GM12878 (cell line): ENCODE results near the gene TSHZ1. TPM values are rescaled to one million over a fixed set of nuclear protein-coding genes. Genes with fewer than 3 reads are reported as not detected.

Experiments
- ATAC-seq: fragments of 200-7000 bp; cut with Tn5 transposase; 3 replicates; pipeline ENCODE4 v1.9.1; 2020; ENCODE audit warnings: mild to moderate bottlenecking, moderate library complexity
- BruUV-seq: library from RNA; stranded (reverse); fragments of 400-500 nt; replicated peaks from 2 replicates; lab custom pipeline; 2021; lab: Mats Ljungman, UMichigan
- CTCF ChIA-PET: fragments of 300-600 bp; sonication (Branson Sonifier 250); formaldehyde crosslinking; extraction: SDS; loops from one replicate; lab custom pipeline; 2021; ENCODE audit warnings: inconsistent platforms; lab: Yijun Ruan, JAX
- POLR2A ChIA-PET: fragments of 350-600 bp; formaldehyde crosslinking; extraction: SDS; loops from one replicate; lab custom pipeline; 2021; ENCODE audit warnings: inconsistent platforms; lab: Charles Lee
- RAD21 ChIA-PET: fragments of 300-600 bp; sonication (Branson Sonifier 250); formaldehyde crosslinking; loops from one replicate; lab custom pipeline; 2023; ENCODE audit warnings: antibody characterized with exemption; ENCODE audit not compliant: unreplicated experiment; lab: Charles Lee
- SMC1A ChIA-PET: fragments of 300-600 bp; sonication (Branson Sonifier 250); formaldehyde crosslinking; loops from one replicate; lab custom pipeline; 2023; ENCODE audit not compliant: unreplicated experiment, uncharacterized antibody; lab: Charles Lee
- DNase-seq: peaks from one replicate; pipeline ENCODE4 v3.0.0-alpha.2; 2011; ENCODE audit warnings: low read depth, low spot score
- FAIRE-seq: peaks from 3 replicates; lab custom pipeline; 2011; peaks lifted over from hg19 to GRCh38; lab: Jason Lieb, UNC
- H2AFZ ChIP-seq: 2 replicates; pipeline ENCODE4 v1.6.0; 2011; ENCODE audit warnings: low read depth, low read length, control low read depth; ENCODE audit not compliant: control insufficient read depth
- H3K27ac ChIP-seq: 2 replicates; pipeline ENCODE4 v1.5.1; 2011; ENCODE audit warnings: control low read depth; ENCODE audit not compliant: control insufficient read depth, insufficient read depth
- H3K27me3 ChIP-seq, 2 experiments: replicated peaks in 1 of 2; 2 replicates each; pipeline versions ENCODE4 v1.6.0 to v1.6.1; 2011; ENCODE audit warnings: low read length in 1 of 2; ENCODE audit not compliant: control insufficient read depth in 2 of 2, insufficient read depth in 2 of 2
- H3K36me3 ChIP-seq, 2 experiments: 2 replicates each; pipeline ENCODE4 v1.5.1; 2011; ENCODE audit warnings: low read length in 1 of 2; ENCODE audit not compliant: control insufficient read depth in 2 of 2, insufficient read depth in 2 of 2
- H3K4me1 ChIP-seq: 2 replicates; pipeline ENCODE4 v1.6.1; 2011; ENCODE audit warnings: mild to moderate bottlenecking, low read length, moderate library complexity, mixed read lengths; ENCODE audit not compliant: control insufficient read depth, insufficient read depth
- H3K4me2 ChIP-seq: 2 replicates; pipeline ENCODE4 v1.6.0; 2011; ENCODE audit warnings: control low read depth; ENCODE audit not compliant: control insufficient read depth, insufficient read depth
- H3K4me3 ChIP-seq: fragments of 200-600 bp; sonication (generic); 2 replicates; pipeline ENCODE4 v1.5.1; 2016
- H3K79me2 ChIP-seq: 2 replicates; pipeline ENCODE4 v1.6.0; 2011; ENCODE audit warnings: low read length; ENCODE audit not compliant: control insufficient read depth, insufficient read depth
- H3K9ac ChIP-seq: 2 replicates; pipeline ENCODE4 v1.8.0; 2011; ENCODE audit warnings: low read length, control low read depth, mixed read lengths; ENCODE audit not compliant: control insufficient read depth, insufficient read depth
- H3K9me3 ChIP-seq: replicated peaks from 3 replicates; pipeline ENCODE4 v1.5.1; 2011; ENCODE audit warnings: mild to moderate bottlenecking, low read length; ENCODE audit not compliant: control insufficient read depth, insufficient read depth
- H4K20me1 ChIP-seq: 2 replicates; pipeline ENCODE4 v1.6.0; 2011; ENCODE audit not compliant: control insufficient read depth, insufficient read depth
- ESRRA ChIP-seq: IDR thresholded peaks from 2 replicates; pipeline ENCODE4 v1.6.1; 2012; ENCODE audit warnings: mild to moderate bottlenecking, low read length, improper control_type of control experiment
- IRF3 ChIP-seq: fragments of 450-650 bp; IDR thresholded peaks from 2 replicates; pipeline ENCODE4 v1.6.1; 2014; ENCODE audit warnings: mild to moderate bottlenecking
- MXI1 ChIP-seq: fragments of 150-350 bp; IDR thresholded peaks from 2 replicates; pipeline ENCODE4 v1.6.1; 2011; ENCODE audit warnings: low read depth, mild to moderate bottlenecking, inconsistent platforms, low read length, improper control_type of control experiment
- RCOR1 ChIP-seq: conservative IDR thresholded peaks from 2 replicates; pipeline ENCODE4 v1.6.1; 2012; ENCODE audit warnings: low read depth, low read length, improper control_type of control experiment
- RELA ChIP-seq: fragments of 450-650 bp; IDR thresholded peaks from 2 replicates; pipeline ENCODE4 v1.8.0; 2014; ENCODE audit warnings: borderline replicate concordance; ENCODE audit not compliant: partially characterized antibody
- SKIL ChIP-seq: fragments of 450-650 bp; IDR thresholded peaks from 2 replicates; pipeline ENCODE4 v1.6.1; 2017; ENCODE audit warnings: mild to moderate bottlenecking, low read depth, inconsistent platforms; ENCODE audit not compliant: poor library complexity, severe bottlenecking
- SMAD1 ChIP-seq: fragments of 450-650 bp; IDR thresholded peaks from 2 replicates; pipeline ENCODE4 v1.6.1; 2018; ENCODE audit warnings: mild to moderate bottlenecking, low read depth; ENCODE audit not compliant: partially characterized antibody
- SMAD5 ChIP-seq: IDR thresholded peaks from 2 replicates; pipeline ENCODE4 v1.6.1; 2016; ENCODE audit warnings: antibody characterized with exemption, low read depth
- WGBS: methylation state at CpG from one replicate; pipeline ENCODE4 v1.1.6; 2016; ENCODE audit warnings: low lambda C conversion rate; ENCODE audit not compliant: insufficient replicate concordance, insufficient coverage; ENCODE audit errors: missing lambda C conversion rate; 5-methylcytosine and 5-hydroxymethylcytosine counted together
- in situ Hi-C: fragments of 300-500 bp; cut with MboI; formaldehyde crosslinking; loops from 9 replicates; pipeline ENCODE4 v1.14.3; 2018; ENCODE audit warnings: mixed read lengths
- intact Hi-C: fragments of 100-400 bp; cut with micrococcal nuclease; formaldehyde crosslinking; loops from one replicate; pipeline ENCODE4 v1.14.2; 2022; ENCODE audit not compliant: unreplicated experiment
- polyA plus RNA-seq, 11 experiments: library from polyadenylated mRNA; depleted of rRNA in 4 of 11; unstranded in 6 of 11; stranded (reverse) in 5 of 11; fragments of >200 nt; fragmentation: Nextera tagmentation in 4 of 11; fragmentation: Illumina TruSeq in 1 of 11; extraction: Ambion mirVana in 4 of 11; extraction: Trizol in 1 of 11; gene quantifications; 1 replicate in 1 of 11; 2 replicates in 10 of 11; pipeline versions ENCODE4 v1.2.1 to v1.2.3, GENCODE V29; 2011 to 2016; ENCODE audit warnings: inconsistent platforms in 2 of 11, missing spikeins in 2 of 11, low read depth in 1 of 11
- total RNA-seq, 4 experiments: library from RNA; depleted of rRNA in 3 of 4; stranded (reverse); fragments of >200 nt in 3 of 4; fragmentation: Illumina TruSeq in 1 of 4; extraction: Trizol in 1 of 4; gene quantifications; 2 replicates each; pipeline versions ENCODE4 v1.2.1 to v1.2.3, GENCODE V29; 2013 to 2021
- TF ChIP-seq, protein P1 (sequence below): IDR thresholded peaks from 2 replicates; pipeline ENCODE4 v1.6.1; 2012; ENCODE audit warnings: improper control_type of control experiment, low read depth, low read length; ENCODE audit not compliant: insufficient replicate concordance
- TF ChIP-seq, protein P2 (sequence below): IDR thresholded peaks from 2 replicates; pipeline ENCODE4 v1.6.1; 2012; ENCODE audit warnings: low read length, inconsistent platforms
- TF ChIP-seq, protein P3 (sequence below): fragments of 450-650 bp; IDR thresholded peaks from 2 replicates; pipeline ENCODE4 v1.6.1; 2017; ENCODE audit warnings: antibody characterized with exemption, mild to moderate bottlenecking, moderate library complexity

Gene TSHZ1
- total and polyA plus RNA-seq, 10 of the 15 experiments (the other 5 are each of a cell fraction or from before 2014, with no cell fraction given), result 2.2 to 15.2 (median 5.1) TPM

GRCh38 chr18:75337348-75337747 is 126.8 kb downstream of the TSHZ1 start:
- no peak overlapping the region for H3K4me3 ChIP-seq
- no peak for TF ChIP-seq RCOR1
- TF ChIP-seq MXI1, result no peak
- TF ChIP-seq, protein P1, sequence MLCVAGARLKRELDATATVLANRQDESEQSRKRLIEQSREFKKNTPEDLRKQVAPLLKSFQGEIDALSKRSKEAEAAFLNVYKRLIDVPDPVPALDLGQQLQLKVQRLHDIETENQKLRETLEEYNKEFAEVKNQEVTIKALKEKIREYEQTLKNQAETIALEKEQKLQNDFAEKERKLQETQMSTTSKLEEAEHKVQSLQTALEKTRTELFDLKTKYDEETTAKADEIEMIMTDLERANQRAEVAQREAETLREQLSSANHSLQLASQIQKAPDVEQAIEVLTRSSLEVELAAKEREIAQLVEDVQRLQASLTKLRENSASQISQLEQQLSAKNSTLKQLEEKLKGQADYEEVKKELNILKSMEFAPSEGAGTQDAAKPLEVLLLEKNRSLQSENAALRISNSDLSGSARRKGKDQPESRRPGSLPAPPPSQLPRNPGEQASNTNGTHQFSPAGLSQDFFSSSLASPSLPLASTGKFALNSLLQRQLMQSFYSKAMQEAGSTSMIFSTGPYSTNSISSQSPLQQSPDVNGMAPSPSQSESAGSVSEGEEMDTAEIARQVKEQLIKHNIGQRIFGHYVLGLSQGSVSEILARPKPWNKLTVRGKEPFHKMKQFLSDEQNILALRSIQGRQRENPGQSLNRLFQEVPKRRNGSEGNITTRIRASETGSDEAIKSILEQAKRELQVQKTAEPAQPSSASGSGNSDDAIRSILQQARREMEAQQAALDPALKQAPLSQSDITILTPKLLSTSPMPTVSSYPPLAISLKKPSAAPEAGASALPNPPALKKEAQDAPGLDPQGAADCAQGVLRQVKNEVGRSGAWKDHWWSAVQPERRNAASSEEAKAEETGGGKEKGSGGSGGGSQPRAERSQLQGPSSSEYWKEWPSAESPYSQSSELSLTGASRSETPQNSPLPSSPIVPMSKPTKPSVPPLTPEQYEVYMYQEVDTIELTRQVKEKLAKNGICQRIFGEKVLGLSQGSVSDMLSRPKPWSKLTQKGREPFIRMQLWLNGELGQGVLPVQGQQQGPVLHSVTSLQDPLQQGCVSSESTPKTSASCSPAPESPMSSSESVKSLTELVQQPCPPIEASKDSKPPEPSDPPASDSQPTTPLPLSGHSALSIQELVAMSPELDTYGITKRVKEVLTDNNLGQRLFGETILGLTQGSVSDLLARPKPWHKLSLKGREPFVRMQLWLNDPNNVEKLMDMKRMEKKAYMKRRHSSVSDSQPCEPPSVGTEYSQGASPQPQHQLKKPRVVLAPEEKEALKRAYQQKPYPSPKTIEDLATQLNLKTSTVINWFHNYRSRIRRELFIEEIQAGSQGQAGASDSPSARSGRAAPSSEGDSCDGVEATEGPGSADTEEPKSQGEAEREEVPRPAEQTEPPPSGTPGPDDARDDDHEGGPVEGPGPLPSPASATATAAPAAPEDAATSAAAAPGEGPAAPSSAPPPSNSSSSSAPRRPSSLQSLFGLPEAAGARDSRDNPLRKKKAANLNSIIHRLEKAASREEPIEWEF, result no peak
- TF ChIP-seq, protein P2, sequence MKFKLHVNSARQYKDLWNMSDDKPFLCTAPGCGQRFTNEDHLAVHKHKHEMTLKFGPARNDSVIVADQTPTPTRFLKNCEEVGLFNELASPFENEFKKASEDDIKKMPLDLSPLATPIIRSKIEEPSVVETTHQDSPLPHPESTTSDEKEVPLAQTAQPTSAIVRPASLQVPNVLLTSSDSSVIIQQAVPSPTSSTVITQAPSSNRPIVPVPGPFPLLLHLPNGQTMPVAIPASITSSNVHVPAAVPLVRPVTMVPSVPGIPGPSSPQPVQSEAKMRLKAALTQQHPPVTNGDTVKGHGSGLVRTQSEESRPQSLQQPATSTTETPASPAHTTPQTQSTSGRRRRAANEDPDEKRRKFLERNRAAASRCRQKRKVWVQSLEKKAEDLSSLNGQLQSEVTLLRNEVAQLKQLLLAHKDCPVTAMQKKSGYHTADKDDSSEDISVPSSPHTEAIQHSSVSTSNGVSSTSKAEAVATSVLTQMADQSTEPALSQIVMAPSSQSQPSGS, result no peak
- TF ChIP-seq SMAD5, result no peak
- no peak for TF ChIP-seq IRF3
- TF ChIP-seq ESRRA, result no peak
- TF ChIP-seq SKIL, result no peak
- no peak for TF ChIP-seq RELA
- no peak for TF ChIP-seq SMAD1
- TF ChIP-seq, protein P3, sequence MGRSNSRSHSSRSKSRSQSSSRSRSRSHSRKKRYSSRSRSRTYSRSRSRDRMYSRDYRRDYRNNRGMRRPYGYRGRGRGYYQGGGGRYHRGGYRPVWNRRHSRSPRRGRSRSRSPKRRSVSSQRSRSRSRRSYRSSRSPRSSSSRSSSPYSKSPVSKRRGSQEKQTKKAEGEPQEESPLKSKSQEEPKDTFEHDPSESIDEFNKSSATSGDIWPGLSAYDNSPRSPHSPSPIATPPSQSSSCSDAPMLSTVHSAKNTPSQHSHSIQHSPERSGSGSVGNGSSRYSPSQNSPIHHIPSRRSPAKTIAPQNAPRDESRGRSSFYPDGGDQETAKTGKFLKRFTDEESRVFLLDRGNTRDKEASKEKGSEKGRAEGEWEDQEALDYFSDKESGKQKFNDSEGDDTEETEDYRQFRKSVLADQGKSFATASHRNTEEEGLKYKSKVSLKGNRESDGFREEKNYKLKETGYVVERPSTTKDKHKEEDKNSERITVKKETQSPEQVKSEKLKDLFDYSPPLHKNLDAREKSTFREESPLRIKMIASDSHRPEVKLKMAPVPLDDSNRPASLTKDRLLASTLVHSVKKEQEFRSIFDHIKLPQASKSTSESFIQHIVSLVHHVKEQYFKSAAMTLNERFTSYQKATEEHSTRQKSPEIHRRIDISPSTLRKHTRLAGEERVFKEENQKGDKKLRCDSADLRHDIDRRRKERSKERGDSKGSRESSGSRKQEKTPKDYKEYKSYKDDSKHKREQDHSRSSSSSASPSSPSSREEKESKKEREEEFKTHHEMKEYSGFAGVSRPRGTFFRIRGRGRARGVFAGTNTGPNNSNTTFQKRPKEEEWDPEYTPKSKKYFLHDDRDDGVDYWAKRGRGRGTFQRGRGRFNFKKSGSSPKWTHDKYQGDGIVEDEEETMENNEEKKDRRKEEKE, result no peak
- H3K4me2 ChIP-seq, result no peak overlapping the region
- no peaks in the 10 kb centered on the region for H3K27me3 ChIP-seq
- SMC1A ChIA-PET, result no interaction called here
- H3K9me3 ChIP-seq, result no peaks in the 10 kb centered on the region
- no peak overlapping the region for H3K27ac ChIP-seq
- POLR2A ChIA-PET, result no interaction called here
- DNase-seq, result no peak
- intact Hi-C loops, result no loop called here
- no peak for ATAC-seq
- CTCF ChIA-PET, result no interaction called here
- in situ Hi-C loops, result no loop called here
- BruUV-seq, result no TSS peak
- no peaks in the 10 kb centered on the region for H4K20me1 ChIP-seq
- no peaks in the 10 kb centered on the region for H3K79me2 ChIP-seq
- no peak for FAIRE-seq
- H3K36me3 ChIP-seq, result no peaks in the 10 kb centered on the region
- 24% methylated on average over 7 of the region's 7 CpGs for WGBS
- H2AFZ ChIP-seq, result no peak overlapping the region
- no peak overlapping the region for H3K9ac ChIP-seq
- RAD21 ChIA-PET, result no interaction called here
- no peaks in the 10 kb centered on the region for H3K4me1 ChIP-seq
